OCI-LY3 (cell line): Measurements from ENCODE around the gene STARD13.

Experiments used
- H2AFZ ChIP-seq: fragments of 200-600, 300-600 bp; shearing (Covaris generic); 2 replicates; pipeline ENCODE4 v1.6.0; 2014; ENCODE audit warnings: antibody characterized with exemption, low read depth, low read length
- H3K27ac ChIP-seq: fragments of 200-600, 300-600 bp; sonication (generic); 2 replicates; pipeline ENCODE4 v1.5.1; 2014; ENCODE audit warnings: mild to moderate bottlenecking, low read length, moderate library complexity, mixed read lengths
- H3K27me3 ChIP-seq: fragments of 200-600, 300-600 bp; sonication (generic); 2 replicates; pipeline ENCODE4 v1.6.1; 2014; ENCODE audit warnings: low read depth, low read length, mixed read lengths
- H3K36me3 ChIP-seq: fragments of 200-600, 300-600 bp; sonication (generic); replicated peaks from 2 replicates; pipeline ENCODE3; 2014; ENCODE audit warnings: low read depth, low read length, mixed read lengths
- H3K4me1 ChIP-seq: fragments of 300-600, 200-600 bp; sonication (generic); 2 replicates; pipeline ENCODE4 v1.6.1; 2014; ENCODE audit warnings: low read length, mixed read lengths
- H3K4me2 ChIP-seq: fragments of 200-600, 300-600 bp; sonication (generic); 2 replicates; pipeline ENCODE4 v1.6.1; 2014; ENCODE audit warnings: low read length, mixed read lengths
- H3K4me3 ChIP-seq: fragments of 300-600, 200-600 bp; sonication (generic); 2 replicates; pipeline ENCODE4 v1.5.1; 2014; ENCODE audit warnings: antibody characterized with exemption, mild to moderate bottlenecking, low read length, moderate library complexity
- H3K79me2 ChIP-seq: fragments of 300-600, 200-600 bp; shearing (Covaris generic); 2 replicates; pipeline ENCODE4 v1.6.1; 2014; ENCODE audit warnings: mild to moderate bottlenecking, low read length, mixed read lengths
- H3K9ac ChIP-seq: fragments of 300-600, 200-600 bp; shearing (Covaris generic); 2 replicates; pipeline ENCODE4 v1.6.0; 2014; ENCODE audit warnings: mild to moderate bottlenecking, low read length, moderate library complexity
- H3K9me3 ChIP-seq: fragments of 200-600, 300-600 bp; shearing (Covaris generic); 2 replicates; pipeline ENCODE4 v1.6.1; 2014; ENCODE audit warnings: low read length, mixed read lengths; ENCODE audit not compliant: insufficient read depth
- H4K20me1 ChIP-seq: fragments of 200-600, 300-600 bp; sonication (generic); 2 replicates; pipeline ENCODE4 v1.6.1; 2016; ENCODE audit warnings: low read length, mixed read lengths; ENCODE audit not compliant: insufficient read depth
- CTCF ChIP-seq: fragments of 200-600, 300-600 bp; sonication (generic); IDR thresholded peaks from 2 replicates; pipeline ENCODE4 v1.5.1; 2014; ENCODE audit warnings: antibody characterized with exemption, low read length, low read depth
- EZH2phosphoT487 ChIP-seq: fragments of 200-600 bp; shearing (Covaris generic); IDR thresholded peaks from 2 replicates; pipeline ENCODE4 v1.6.1; 2018; ENCODE audit warnings: antibody characterized with exemption, mixed run types, low read depth

The STARD13 gene

GRCh38 chr13:33188093-33188882, 97.3 kb downstream of the STARD13 start:
- H3K27ac ChIP-seq: no peak overlapping the region
- TF ChIP-seq EZH2phosphoT487 (no peak), CTCF (no peak)
- no peak overlapping the region for H3K4me2 ChIP-seq

GRCh38 chr13:33186861-33187291, 98.7 kb downstream of the STARD13 start:
- Histone ChIP-seq H3K36me3 (no peaks in the 10 kb centered on the region), H3K27me3 (no peaks in the 10 kb centered on the region), H3K4me3 (no peak overlapping the region), H2AFZ (0 out of 2 replicates have a peak overlapping the region, but pooled peaks have one; percentile 18), H3K4me2 (no peak overlapping the region), H3K27ac (no peak overlapping the region), H3K79me2 (no peaks in the 10 kb centered on the region), H3K9me3 (no peaks in the 10 kb centered on the region), H4K20me1 (no peaks in the 10 kb centered on the region), H3K4me1 (no peaks in the 10 kb centered on the region), H3K9ac (no peak overlapping the region)
- TF ChIP-seq CTCF: no peak
- TF ChIP-seq EZH2phosphoT487: no peak

More at GRCh38 chr13:33188093-33188882, 97.3 kb downstream of the STARD13 start:
- H3K27me3 ChIP-seq: no peaks in the 10 kb centered on the region
- H3K36me3 ChIP-seq: no peaks in the 10 kb centered on the region
- H3K9ac ChIP-seq: no peak overlapping the region
- H4K20me1 ChIP-seq: no peaks in the 10 kb centered on the region
- H3K79me2 ChIP-seq: no peaks in the 10 kb centered on the region
- no peak overlapping the region for H2AFZ ChIP-seq
- H3K4me1 ChIP-seq: no peaks in the 10 kb centered on the region
- no peaks in the 10 kb centered on the region for H3K9me3 ChIP-seq
- no peak overlapping the region for H3K4me3 ChIP-seq

- TF ChIP-seq EZH2phosphoT487 (no peak), CTCF (no peak)
- Histone ChIP-seq H3K79me2 (no peaks in the 10 kb centered on the region), H2AFZ (no peak overlapping the region), H3K27me3 (no peaks in the 10 kb centered on the region), H3K4me1 (no peaks in the 10 kb centered on the region), H3K4me2 (no peak overlapping the region), H3K9me3 (no peaks in the 10 kb centered on the region), H4K20me1 (no peaks in the 10 kb centered on the region), H3K4me3 (no peak overlapping the region), H3K9ac (no peak overlapping the region), H3K27ac (no peak overlapping the region), H3K36me3 (no peaks in the 10 kb centered on the region)
Observed at GRCh38 chr13:33185853-33186252, 99.7 kb downstream of the STARD13 start.

GRCh38 chr13:33184530-33184929, 101.0 kb downstream of the STARD13 start:
- no peak overlapping the region for H3K4me3 ChIP-seq
- H2AFZ ChIP-seq: no peak overlapping the region
- no peak overlapping the region for H3K27ac ChIP-seq
- no peaks in the 10 kb centered on the region for H3K4me1 ChIP-seq
- no peak overlapping the region for H3K9ac ChIP-seq
- no peaks in the 10 kb centered on the region for H3K36me3 ChIP-seq
- H3K4me2 ChIP-seq: no peak overlapping the region
- H4K20me1 ChIP-seq: no peaks in the 10 kb centered on the region
- H3K79me2 ChIP-seq: no peaks in the 10 kb centered on the region
- H3K27me3 ChIP-seq: no peaks in the 10 kb centered on the region
- no peaks in the 10 kb centered on the region for H3K9me3 ChIP-seq
- no peak for TF ChIP-seq EZH2phosphoT487
- no peak for TF ChIP-seq CTCF
